Nephron (organoid): ENCODE results near the gene RBM4.

Source experiments
- H3K27ac Mint-ChIP-seq, 3 experiments: 2 replicates each; pipeline ENCODE4 v1.8.0; 2020; ENCODE audit warnings: mixed read lengths in 3 of 3, mild to moderate bottlenecking in 2 of 3, moderate library complexity in 1 of 3
- H3K27me3 Mint-ChIP-seq: 2 replicates; pipeline ENCODE4 v1.8.0; 2021; ENCODE audit warnings: low read depth, mild to moderate bottlenecking, moderate library complexity, mixed read lengths
- H3K36me3 Mint-ChIP-seq: 2 replicates; pipeline ENCODE4 v1.8.0; 2020; ENCODE audit warnings: low read depth, mixed read lengths
- H3K4me1 Mint-ChIP-seq: 2 replicates; pipeline ENCODE4 v1.8.0; 2020; ENCODE audit warnings: mixed read lengths
- H3K4me3 Mint-ChIP-seq, 3 experiments: 2 replicates each; pipeline ENCODE4 v1.8.0; 2020; ENCODE audit warnings: mild to moderate bottlenecking in 3 of 3, mixed read lengths in 3 of 3, moderate library complexity in 2 of 3
- H3K9me3 Mint-ChIP-seq: 2 replicates; pipeline ENCODE4 v1.8.0; 2020; ENCODE audit warnings: mixed read lengths
- CTCF ChIP-seq, 3 experiments: fragments of 200-600 bp; sonication (generic); IDR thresholded peaks; one replicate each; pipeline ENCODE4 v1.5.0; 2021; ENCODE audit warnings: antibody characterized with exemption in 3 of 3; ENCODE audit not compliant: unreplicated experiment in 3 of 3

The RBM4 gene

GRCh38 chr11:66593303-66593635 lies 45.2 kb upstream of the RBM4 start:
- H3K27me3 Mint-ChIP-seq, result no peaks in the 10 kb centered on the region
- peak overlapping the region; percentile 89 to 97 (median 95) for H3K27ac Mint-ChIP-seq
- peaks cover 13% of the 10 kb centered on the region for H3K9me3 Mint-ChIP-seq
- no peak for TF ChIP-seq CTCF (IDR thresholded peaks at IDR 0.05; ENCODE audit: unreplicated experiment in 3 of 3)
- peaks cover 4% of the 10 kb centered on the region for H3K36me3 Mint-ChIP-seq
- peaks cover 19% of the 10 kb centered on the region for H3K4me1 Mint-ChIP-seq
- H3K4me3 Mint-ChIP-seq, result peak overlapping the region; percentile 99 to 100 (median 100)

DNA sequence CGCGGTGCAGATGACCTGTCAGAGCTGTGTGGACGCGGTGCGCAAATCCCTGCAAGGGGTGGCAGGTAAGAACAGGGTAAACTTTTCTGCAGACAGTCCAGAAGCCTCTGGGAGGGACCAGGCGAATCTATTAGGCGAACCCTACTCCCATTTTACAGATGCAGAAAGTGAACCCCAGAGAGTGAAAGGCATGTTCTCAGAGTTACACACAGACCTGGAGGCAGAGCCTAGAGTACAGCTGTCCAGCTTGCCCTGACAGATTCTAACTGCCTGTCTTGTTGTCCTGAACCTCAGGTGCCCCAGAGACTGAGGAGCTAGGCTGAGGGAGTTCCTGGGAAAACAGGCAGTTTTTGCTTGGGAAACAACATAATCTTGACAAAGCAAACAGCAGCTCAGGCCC lies 44.9 kb upstream of the RBM4 start:
- TF ChIP-seq CTCF (IDR thresholded peaks at IDR 0.05; ENCODE audit: unreplicated experiment in 3 of 3), result no peak
- peaks cover 5% of the 10 kb centered on the region for H3K36me3 Mint-ChIP-seq
- no peaks in the 10 kb centered on the region for H3K27me3 Mint-ChIP-seq
- peaks cover 19% of the 10 kb centered on the region for H3K4me1 Mint-ChIP-seq
- peak overlapping the region; percentile 99 to 100 (median 100) for H3K4me3 Mint-ChIP-seq
- peak overlapping the region in 1 of 3 experiments; percentile 97 for H3K27ac Mint-ChIP-seq
- H3K9me3 Mint-ChIP-seq, result peaks cover 13% of the 10 kb centered on the region

- no peak for TF ChIP-seq CTCF (IDR thresholded peaks at IDR 0.05; ENCODE audit: unreplicated experiment in 3 of 3)
- peaks cover 11% of the 10 kb centered on the region for H3K36me3 Mint-ChIP-seq
- H3K9me3 Mint-ChIP-seq, result peaks cover 8% of the 10 kb centered on the region
- H3K4me3 Mint-ChIP-seq, result peak overlapping the region; percentile 71 to 85 (median 82)
- peak overlapping the region; percentile 90 to 95 (median 93) for H3K27ac Mint-ChIP-seq
- peaks cover 19% of the 10 kb centered on the region for H3K4me1 Mint-ChIP-seq
- no peaks in the 10 kb centered on the region for H3K27me3 Mint-ChIP-seq
Observed at GRCh38 chr11:66595245-66595904, 43.1 kb upstream of the RBM4 start.

DNA sequence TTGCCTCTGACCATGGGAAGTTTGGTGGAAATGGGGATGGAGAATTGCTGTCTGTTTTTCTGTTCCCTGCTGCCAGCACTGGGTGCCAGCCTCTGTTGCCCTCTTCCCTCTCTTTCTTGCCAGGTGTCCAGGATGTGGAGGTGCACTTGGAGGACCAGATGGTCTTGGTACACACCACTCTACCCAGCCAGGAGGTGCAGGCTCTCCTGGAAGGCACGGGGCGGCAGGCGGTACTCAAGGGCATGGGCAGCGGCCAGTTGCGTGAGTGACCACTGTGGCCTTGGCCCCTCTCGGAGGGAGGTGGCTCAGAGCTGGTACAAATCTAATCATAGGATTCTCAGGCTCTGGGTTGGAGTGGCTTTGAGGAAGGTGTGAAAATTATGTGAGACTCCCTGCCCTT lies 39.5 kb upstream of the RBM4 start:
- Mint-ChIP-seq H3K36me3 (peaks cover 23% of the 10 kb centered on the region), H3K4me3 (no peak overlapping the region), H3K27ac (no peak overlapping the region), H3K4me1 (peaks cover 17% of the 10 kb centered on the region), H3K27me3 (no peaks in the 10 kb centered on the region), H3K9me3 (no peaks in the 10 kb centered on the region)
- TF ChIP-seq CTCF (IDR thresholded peaks at IDR 0.05; ENCODE audit: unreplicated experiment in 3 of 3), result no peak

DNA sequence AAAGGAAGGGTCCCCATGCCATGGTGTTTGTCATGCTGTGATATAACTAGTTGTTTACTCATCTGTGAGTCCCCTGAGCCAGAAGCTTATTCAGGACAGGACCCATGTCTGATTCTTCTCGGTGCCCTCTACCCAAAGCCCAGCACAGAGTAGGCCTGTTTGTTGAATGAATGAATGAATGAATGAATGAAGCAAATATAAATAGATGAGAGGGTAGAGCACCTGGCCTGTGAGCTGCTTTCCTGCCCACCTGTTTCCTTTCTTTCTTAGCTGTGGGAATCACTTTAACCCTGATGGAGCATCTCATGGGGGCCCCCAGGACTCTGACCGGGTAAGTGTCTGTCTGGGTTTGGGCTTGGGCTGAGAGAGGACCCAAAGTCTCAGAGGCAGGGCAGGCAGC lies 38.3 kb upstream of the RBM4 start:
- H3K9me3 Mint-ChIP-seq, result no peaks in the 10 kb centered on the region
- H3K27ac Mint-ChIP-seq, result peak overlapping the region in 1 of 3 experiments; percentile 47
- peaks cover 10% of the 10 kb centered on the region for H3K4me1 Mint-ChIP-seq
- no peaks in the 10 kb centered on the region for H3K27me3 Mint-ChIP-seq
- H3K36me3 Mint-ChIP-seq, result peaks cover 35% of the 10 kb centered on the region
- H3K4me3 Mint-ChIP-seq, result no peak overlapping the region
- TF ChIP-seq CTCF (IDR thresholded peaks at IDR 0.05; ENCODE audit: unreplicated experiment in 3 of 3), result no peak

DNA sequence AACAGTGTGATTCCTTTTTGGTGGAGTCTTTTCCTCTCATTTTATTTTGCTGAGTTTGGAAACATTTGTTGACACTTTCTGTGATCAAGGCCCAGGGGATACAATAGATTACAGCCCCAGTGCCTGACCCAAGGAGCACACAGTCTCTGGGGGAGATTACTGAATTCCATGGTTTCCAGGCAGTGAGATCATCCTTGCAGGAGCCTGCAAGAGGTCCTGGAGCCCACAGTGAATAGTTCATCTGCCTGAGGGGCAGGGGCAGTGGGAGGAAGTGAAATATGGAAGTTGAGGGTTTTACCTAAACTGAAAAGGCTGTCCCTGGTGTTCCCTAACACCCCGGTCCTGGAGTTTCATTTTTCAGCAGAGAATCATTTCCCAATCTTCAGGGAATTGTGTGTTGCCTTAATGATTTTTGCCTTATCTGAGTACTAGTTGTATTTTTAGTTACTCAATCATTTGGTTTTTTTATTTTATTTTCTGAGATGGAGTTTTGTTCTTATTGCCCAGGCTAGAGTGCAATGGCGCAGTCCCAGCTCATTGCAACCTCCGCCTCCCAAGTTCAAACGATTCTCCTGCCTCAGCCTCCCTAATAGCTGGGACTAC lies 37.8 kb upstream of the RBM4 start:
- H3K4me1 Mint-ChIP-seq, result peaks cover 5% of the 10 kb centered on the region
- peak overlapping the region in 1 of 3 experiments; percentile 47 for H3K27ac Mint-ChIP-seq
- H3K9me3 Mint-ChIP-seq, result no peaks in the 10 kb centered on the region
- no peaks in the 10 kb centered on the region for H3K27me3 Mint-ChIP-seq
- TF ChIP-seq CTCF (IDR thresholded peaks at IDR 0.05; ENCODE audit: unreplicated experiment in 3 of 3), result no peak
- H3K4me3 Mint-ChIP-seq, result no peak overlapping the region
- H3K36me3 Mint-ChIP-seq, result peaks cover 39% of the 10 kb centered on the region
